ENCODE measurements around the gene CALHM2. TPM values are rescaled to one million over a fixed set of nuclear protein-coding genes. Genes with fewer than 3 reads are reported as not detected.

The CALHM2 gene
- total RNA-seq, 1 experiment from 2014 or later = 1.9 TPM

DNA sequence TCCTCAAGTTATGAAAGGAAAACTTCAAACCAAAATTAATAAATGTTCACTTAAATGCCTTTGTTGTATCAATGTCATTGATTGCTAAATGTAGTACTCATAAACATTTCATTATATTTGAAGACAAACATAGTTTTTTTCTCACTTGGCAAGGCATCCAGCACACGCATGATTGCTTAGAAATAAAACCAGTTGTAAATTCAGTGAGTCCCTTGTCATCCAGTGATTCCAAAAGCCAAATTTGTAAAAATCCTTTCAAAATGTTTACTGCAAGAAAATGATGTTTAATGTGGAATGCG is 35.2 kb upstream of the CALHM2 start:
- POLR2A ChIA-PET = no interaction called here

More for the DNA sequence above, 35.2 kb upstream of the CALHM2 start:
- peaks cover 11% of the 10 kb centered on the region for H3K27me3 Mint-ChIP-seq (ENCODE audit: low read depth)
- H3K9me3 Mint-ChIP-seq = no peaks in the 10 kb centered on the region
- no peak overlapping the region for H3K27ac Mint-ChIP-seq
- no peak for DNase-seq (ENCODE audit: low spot score)
- no peaks in the 10 kb centered on the region for H3K4me1 Mint-ChIP-seq
- CTCF ChIA-PET = no interaction called here
- ATAC-seq = no peak
- TF ChIP-seq NR2C2 (CRISPR knock-in tag; IDR thresholded peaks at IDR 0.05) = no peak
- no peak for TF ChIP-seq ZNF138 (CRISPR knock-in tag; conservative IDR thresholded peaks at IDR 0.05)
- no peak for TF ChIP-seq GABPB1 (CRISPR knock-in tag; IDR thresholded peaks at IDR 0.05)
- no peak for TF ChIP-seq ZNF121 (CRISPR knock-in tag; IDR thresholded peaks at IDR 0.05)
- TF ChIP-seq, protein P1, sequence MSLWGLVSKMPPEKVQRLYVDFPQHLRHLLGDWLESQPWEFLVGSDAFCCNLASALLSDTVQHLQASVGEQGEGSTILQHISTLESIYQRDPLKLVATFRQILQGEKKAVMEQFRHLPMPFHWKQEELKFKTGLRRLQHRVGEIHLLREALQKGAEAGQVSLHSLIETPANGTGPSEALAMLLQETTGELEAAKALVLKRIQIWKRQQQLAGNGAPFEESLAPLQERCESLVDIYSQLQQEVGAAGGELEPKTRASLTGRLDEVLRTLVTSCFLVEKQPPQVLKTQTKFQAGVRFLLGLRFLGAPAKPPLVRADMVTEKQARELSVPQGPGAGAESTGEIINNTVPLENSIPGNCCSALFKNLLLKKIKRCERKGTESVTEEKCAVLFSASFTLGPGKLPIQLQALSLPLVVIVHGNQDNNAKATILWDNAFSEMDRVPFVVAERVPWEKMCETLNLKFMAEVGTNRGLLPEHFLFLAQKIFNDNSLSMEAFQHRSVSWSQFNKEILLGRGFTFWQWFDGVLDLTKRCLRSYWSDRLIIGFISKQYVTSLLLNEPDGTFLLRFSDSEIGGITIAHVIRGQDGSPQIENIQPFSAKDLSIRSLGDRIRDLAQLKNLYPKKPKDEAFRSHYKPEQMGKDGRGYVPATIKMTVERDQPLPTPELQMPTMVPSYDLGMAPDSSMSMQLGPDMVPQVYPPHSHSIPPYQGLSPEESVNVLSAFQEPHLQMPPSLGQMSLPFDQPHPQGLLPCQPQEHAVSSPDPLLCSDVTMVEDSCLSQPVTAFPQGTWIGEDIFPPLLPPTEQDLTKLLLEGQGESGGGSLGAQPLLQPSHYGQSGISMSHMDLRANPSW (CRISPR knock-in tag; conservative IDR thresholded peaks at IDR 0.05; ENCODE audit: low read depth) = no peak
- TF ChIP-seq TEAD1 (CRISPR knock-in tag; IDR thresholded peaks at IDR 0.05) = no peak
- TF ChIP-seq ZNF416 (CRISPR knock-in tag; IDR thresholded peaks at IDR 0.05) = no peak
- TF ChIP-seq ZNF671 (CRISPR knock-in tag; IDR thresholded peaks at IDR 0.05) = no peak
- TF ChIP-seq FOXP1 (CRISPR knock-in tag; IDR thresholded peaks at IDR 0.05; ENCODE audit: borderline replicate concordance) = no peak
- TF ChIP-seq, protein P2, sequence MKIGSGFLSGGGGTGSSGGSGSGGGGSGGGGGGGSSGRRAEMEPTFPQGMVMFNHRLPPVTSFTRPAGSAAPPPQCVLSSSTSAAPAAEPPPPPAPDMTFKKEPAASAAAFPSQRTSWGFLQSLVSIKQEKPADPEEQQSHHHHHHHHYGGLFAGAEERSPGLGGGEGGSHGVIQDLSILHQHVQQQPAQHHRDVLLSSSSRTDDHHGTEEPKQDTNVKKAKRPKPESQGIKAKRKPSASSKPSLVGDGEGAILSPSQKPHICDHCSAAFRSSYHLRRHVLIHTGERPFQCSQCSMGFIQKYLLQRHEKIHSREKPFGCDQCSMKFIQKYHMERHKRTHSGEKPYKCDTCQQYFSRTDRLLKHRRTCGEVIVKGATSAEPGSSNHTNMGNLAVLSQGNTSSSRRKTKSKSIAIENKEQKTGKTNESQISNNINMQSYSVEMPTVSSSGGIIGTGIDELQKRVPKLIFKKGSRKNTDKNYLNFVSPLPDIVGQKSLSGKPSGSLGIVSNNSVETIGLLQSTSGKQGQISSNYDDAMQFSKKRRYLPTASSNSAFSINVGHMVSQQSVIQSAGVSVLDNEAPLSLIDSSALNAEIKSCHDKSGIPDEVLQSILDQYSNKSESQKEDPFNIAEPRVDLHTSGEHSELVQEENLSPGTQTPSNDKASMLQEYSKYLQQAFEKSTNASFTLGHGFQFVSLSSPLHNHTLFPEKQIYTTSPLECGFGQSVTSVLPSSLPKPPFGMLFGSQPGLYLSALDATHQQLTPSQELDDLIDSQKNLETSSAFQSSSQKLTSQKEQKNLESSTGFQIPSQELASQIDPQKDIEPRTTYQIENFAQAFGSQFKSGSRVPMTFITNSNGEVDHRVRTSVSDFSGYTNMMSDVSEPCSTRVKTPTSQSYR (CRISPR knock-in tag; IDR thresholded peaks at IDR 0.05) = no peak
- TF ChIP-seq, protein P3, sequence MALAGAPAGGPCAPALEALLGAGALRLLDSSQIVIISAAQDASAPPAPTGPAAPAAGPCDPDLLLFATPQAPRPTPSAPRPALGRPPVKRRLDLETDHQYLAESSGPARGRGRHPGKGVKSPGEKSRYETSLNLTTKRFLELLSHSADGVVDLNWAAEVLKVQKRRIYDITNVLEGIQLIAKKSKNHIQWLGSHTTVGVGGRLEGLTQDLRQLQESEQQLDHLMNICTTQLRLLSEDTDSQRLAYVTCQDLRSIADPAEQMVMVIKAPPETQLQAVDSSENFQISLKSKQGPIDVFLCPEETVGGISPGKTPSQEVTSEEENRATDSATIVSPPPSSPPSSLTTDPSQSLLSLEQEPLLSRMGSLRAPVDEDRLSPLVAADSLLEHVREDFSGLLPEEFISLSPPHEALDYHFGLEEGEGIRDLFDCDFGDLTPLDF (CRISPR knock-in tag; IDR thresholded peaks at IDR 0.05) = no peak
- no peak for TF ChIP-seq NFE2L1 (CRISPR knock-in tag; IDR thresholded peaks at IDR 0.05)
- no peak for TF ChIP-seq JAZF1 (CRISPR knock-in tag; IDR thresholded peaks at IDR 0.05)
- TF ChIP-seq, protein P4, sequence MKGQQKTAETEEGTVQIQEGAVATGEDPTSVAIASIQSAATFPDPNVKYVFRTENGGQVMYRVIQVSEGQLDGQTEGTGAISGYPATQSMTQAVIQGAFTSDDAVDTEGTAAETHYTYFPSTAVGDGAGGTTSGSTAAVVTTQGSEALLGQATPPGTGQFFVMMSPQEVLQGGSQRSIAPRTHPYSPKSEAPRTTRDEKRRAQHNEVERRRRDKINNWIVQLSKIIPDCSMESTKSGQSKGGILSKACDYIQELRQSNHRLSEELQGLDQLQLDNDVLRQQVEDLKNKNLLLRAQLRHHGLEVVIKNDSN (CRISPR knock-in tag; IDR thresholded peaks at IDR 0.05) = no peak
- TF ChIP-seq NR1H2 (CRISPR knock-in tag; IDR thresholded peaks at IDR 0.05) = no peak
- TF ChIP-seq ZBTB21 (CRISPR knock-in tag; IDR thresholded peaks at IDR 0.05; ENCODE audit: borderline replicate concordance) = no peak
- TF ChIP-seq, protein P5, sequence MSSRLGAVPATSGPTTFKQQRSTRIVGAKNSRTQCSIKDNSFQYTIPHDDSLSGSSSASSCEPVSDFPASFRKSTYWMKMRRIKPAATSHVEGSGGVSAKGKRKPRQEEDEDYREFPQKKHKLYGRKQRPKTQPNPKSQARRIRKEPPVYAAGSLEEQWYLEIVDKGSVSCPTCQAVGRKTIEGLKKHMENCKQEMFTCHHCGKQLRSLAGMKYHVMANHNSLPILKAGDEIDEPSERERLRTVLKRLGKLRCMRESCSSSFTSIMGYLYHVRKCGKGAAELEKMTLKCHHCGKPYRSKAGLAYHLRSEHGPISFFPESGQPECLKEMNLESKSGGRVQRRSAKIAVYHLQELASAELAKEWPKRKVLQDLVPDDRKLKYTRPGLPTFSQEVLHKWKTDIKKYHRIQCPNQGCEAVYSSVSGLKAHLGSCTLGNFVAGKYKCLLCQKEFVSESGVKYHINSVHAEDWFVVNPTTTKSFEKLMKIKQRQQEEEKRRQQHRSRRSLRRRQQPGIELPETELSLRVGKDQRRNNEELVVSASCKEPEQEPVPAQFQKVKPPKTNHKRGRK (CRISPR knock-in tag; IDR thresholded peaks at IDR 0.05; ENCODE audit: borderline replicate concordance) = no peak
- TF ChIP-seq, protein P6, sequence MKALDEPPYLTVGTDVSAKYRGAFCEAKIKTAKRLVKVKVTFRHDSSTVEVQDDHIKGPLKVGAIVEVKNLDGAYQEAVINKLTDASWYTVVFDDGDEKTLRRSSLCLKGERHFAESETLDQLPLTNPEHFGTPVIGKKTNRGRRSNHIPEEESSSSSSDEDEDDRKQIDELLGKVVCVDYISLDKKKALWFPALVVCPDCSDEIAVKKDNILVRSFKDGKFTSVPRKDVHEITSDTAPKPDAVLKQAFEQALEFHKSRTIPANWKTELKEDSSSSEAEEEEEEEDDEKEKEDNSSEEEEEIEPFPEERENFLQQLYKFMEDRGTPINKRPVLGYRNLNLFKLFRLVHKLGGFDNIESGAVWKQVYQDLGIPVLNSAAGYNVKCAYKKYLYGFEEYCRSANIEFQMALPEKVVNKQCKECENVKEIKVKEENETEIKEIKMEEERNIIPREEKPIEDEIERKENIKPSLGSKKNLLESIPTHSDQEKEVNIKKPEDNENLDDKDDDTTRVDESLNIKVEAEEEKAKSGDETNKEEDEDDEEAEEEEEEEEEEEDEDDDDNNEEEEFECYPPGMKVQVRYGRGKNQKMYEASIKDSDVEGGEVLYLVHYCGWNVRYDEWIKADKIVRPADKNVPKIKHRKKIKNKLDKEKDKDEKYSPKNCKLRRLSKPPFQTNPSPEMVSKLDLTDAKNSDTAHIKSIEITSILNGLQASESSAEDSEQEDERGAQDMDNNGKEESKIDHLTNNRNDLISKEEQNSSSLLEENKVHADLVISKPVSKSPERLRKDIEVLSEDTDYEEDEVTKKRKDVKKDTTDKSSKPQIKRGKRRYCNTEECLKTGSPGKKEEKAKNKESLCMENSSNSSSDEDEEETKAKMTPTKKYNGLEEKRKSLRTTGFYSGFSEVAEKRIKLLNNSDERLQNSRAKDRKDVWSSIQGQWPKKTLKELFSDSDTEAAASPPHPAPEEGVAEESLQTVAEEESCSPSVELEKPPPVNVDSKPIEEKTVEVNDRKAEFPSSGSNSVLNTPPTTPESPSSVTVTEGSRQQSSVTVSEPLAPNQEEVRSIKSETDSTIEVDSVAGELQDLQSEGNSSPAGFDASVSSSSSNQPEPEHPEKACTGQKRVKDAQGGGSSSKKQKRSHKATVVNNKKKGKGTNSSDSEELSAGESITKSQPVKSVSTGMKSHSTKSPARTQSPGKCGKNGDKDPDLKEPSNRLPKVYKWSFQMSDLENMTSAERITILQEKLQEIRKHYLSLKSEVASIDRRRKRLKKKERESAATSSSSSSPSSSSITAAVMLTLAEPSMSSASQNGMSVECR (CRISPR knock-in tag; IDR thresholded peaks at IDR 0.05; ENCODE audit: borderline replicate concordance) = no peak
- H3K36me3 Mint-ChIP-seq = no peaks in the 10 kb centered on the region
- H3K4me3 Mint-ChIP-seq = no peak overlapping the region
